Measurements from ENCODE around the gene TMC1.
A peak's percentile ranks its signal among the peaks of the same experiment; 100 is the strongest.

Gene TMC1

GRCh38 chr9:72597181-72597517 is 75.7 kb downstream of the TMC1 start:
- ATAC-seq: peak; percentile 54; the same call in 2 of the 3 replicates

DNA sequence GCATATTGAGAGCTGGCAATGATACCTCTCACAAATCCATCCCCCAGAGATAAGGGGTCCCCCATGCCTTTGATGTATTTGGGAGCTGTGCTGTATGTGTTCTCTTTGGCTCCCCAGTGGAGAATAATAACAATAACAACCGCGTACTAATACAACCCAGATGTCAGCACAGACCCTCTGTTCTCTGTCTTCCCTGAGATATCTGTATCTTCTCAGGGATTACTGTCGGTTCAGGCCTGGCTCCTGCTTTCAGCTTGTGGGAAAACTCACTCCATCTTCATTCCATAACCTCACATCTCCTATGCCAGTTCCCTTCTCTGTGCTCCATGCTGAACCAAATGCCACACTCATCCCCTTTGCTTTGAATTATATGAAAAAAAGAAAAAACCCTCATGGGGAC is 76.2 kb downstream of the TMC1 start:
- no peak; the same call in 2 of the 3 replicates for ATAC-seq
- no peak for TF ChIP-seq ESRRG (CRISPR knock-in tag; IDR thresholded peaks at IDR 0.05)
- TF ChIP-seq TCF4 (CRISPR knock-in tag; IDR thresholded peaks at IDR 0.05; ENCODE audit: borderline replicate concordance): no peak
- no peak for TF ChIP-seq ZNF70 (CRISPR knock-in tag; IDR thresholded peaks at IDR 0.05)
- TF ChIP-seq POU6F1 (CRISPR knock-in tag; IDR thresholded peaks at IDR 0.05; ENCODE audit: borderline replicate concordance, low read depth): no peak
- no peak for TF ChIP-seq BACH2 (CRISPR knock-in tag; IDR thresholded peaks at IDR 0.05; ENCODE audit: borderline replicate concordance)
- no peak for TF ChIP-seq ZNF565 (CRISPR knock-in tag; conservative IDR thresholded peaks at IDR 0.05; ENCODE audit: low read depth)
- no peak for TF ChIP-seq ZNF8 (CRISPR knock-in tag; IDR thresholded peaks at IDR 0.05)
- TF ChIP-seq CSRNP3 (CRISPR knock-in tag; IDR thresholded peaks at IDR 0.05): no peak
- no peak for TF ChIP-seq CSDC2 (CRISPR knock-in tag; IDR thresholded peaks at IDR 0.05)
- no peak for TF ChIP-seq OSR1 (CRISPR knock-in tag; IDR thresholded peaks at IDR 0.05)
- no peak for TF ChIP-seq ZFP30 (CRISPR knock-in tag; IDR thresholded peaks at IDR 0.05)
- no peak for TF ChIP-seq PATZ1 (CRISPR knock-in tag; IDR thresholded peaks at IDR 0.05; ENCODE audit: borderline replicate concordance)
- no peak for TF ChIP-seq ARNTL (CRISPR knock-in tag; IDR thresholded peaks at IDR 0.05; ENCODE audit: borderline replicate concordance, low read depth)
- no peak for TF ChIP-seq TOX (CRISPR knock-in tag; IDR thresholded peaks at IDR 0.05; ENCODE audit: borderline replicate concordance)
- TF ChIP-seq ISL1 (CRISPR knock-in tag; IDR thresholded peaks at IDR 0.05): no peak

More at GRCh38 chr9:72597181-72597517, 75.7 kb downstream of the TMC1 start:
- TF ChIP-seq, protein P1, sequence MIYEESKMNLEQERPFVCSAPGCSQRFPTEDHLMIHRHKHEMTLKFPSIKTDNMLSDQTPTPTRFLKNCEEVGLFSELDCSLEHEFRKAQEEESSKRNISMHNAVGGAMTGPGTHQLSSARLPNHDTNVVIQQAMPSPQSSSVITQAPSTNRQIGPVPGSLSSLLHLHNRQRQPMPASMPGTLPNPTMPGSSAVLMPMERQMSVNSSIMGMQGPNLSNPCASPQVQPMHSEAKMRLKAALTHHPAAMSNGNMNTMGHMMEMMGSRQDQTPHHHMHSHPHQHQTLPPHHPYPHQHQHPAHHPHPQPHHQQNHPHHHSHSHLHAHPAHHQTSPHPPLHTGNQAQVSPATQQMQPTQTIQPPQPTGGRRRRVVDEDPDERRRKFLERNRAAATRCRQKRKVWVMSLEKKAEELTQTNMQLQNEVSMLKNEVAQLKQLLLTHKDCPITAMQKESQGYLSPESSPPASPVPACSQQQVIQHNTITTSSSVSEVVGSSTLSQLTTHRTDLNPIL (CRISPR knock-in tag; IDR thresholded peaks at IDR 0.05; ENCODE audit: low read depth): no peak
- TF ChIP-seq, protein P2, sequence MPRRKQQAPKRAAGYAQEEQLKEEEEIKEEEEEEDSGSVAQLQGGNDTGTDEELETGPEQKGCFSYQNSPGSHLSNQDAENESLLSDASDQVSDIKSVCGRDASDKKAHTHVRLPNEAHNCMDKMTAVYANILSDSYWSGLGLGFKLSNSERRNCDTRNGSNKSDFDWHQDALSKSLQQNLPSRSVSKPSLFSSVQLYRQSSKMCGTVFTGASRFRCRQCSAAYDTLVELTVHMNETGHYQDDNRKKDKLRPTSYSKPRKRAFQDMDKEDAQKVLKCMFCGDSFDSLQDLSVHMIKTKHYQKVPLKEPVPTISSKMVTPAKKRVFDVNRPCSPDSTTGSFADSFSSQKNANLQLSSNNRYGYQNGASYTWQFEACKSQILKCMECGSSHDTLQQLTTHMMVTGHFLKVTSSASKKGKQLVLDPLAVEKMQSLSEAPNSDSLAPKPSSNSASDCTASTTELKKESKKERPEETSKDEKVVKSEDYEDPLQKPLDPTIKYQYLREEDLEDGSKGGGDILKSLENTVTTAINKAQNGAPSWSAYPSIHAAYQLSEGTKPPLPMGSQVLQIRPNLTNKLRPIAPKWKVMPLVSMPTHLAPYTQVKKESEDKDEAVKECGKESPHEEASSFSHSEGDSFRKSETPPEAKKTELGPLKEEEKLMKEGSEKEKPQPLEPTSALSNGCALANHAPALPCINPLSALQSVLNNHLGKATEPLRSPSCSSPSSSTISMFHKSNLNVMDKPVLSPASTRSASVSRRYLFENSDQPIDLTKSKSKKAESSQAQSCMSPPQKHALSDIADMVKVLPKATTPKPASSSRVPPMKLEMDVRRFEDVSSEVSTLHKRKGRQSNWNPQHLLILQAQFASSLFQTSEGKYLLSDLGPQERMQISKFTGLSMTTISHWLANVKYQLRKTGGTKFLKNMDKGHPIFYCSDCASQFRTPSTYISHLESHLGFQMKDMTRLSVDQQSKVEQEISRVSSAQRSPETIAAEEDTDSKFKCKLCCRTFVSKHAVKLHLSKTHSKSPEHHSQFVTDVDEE (CRISPR knock-in tag; IDR thresholded peaks at IDR 0.05): no peak
- TF ChIP-seq TOX (CRISPR knock-in tag; IDR thresholded peaks at IDR 0.05; ENCODE audit: borderline replicate concordance) (no peak), ZC3H10 (CRISPR knock-in tag; IDR thresholded peaks at IDR 0.05) (no peak), ISL1 (CRISPR knock-in tag; IDR thresholded peaks at IDR 0.05) (no peak), OSR1 (CRISPR knock-in tag; IDR thresholded peaks at IDR 0.05) (no peak), TCF4 (CRISPR knock-in tag; IDR thresholded peaks at IDR 0.05; ENCODE audit: borderline replicate concordance) (no peak), ARNTL (CRISPR knock-in tag; IDR thresholded peaks at IDR 0.05; ENCODE audit: borderline replicate concordance, low read depth) (no peak), PPARA (CRISPR knock-in tag; IDR thresholded peaks at IDR 0.05; ENCODE audit: borderline replicate concordance) (no peak), POU6F1 (CRISPR knock-in tag; IDR thresholded peaks at IDR 0.05; ENCODE audit: borderline replicate concordance, low read depth) (no peak), ZNF565 (CRISPR knock-in tag; conservative IDR thresholded peaks at IDR 0.05; ENCODE audit: low read depth) (no peak), BACH2 (CRISPR knock-in tag; IDR thresholded peaks at IDR 0.05; ENCODE audit: borderline replicate concordance) (no peak), ZFP30 (CRISPR knock-in tag; IDR thresholded peaks at IDR 0.05) (no peak), CSDC2 (CRISPR knock-in tag; IDR thresholded peaks at IDR 0.05) (no peak), SNAI2 (CRISPR knock-in tag; IDR thresholded peaks at IDR 0.05) (no peak), PATZ1 (CRISPR knock-in tag; IDR thresholded peaks at IDR 0.05; ENCODE audit: borderline replicate concordance) (no peak), ZFP3 (CRISPR knock-in tag; IDR thresholded peaks at IDR 0.05) (no peak)

Data from SK-N-SH treated with all-trans-retinoic acid at 6 μM for 48 hours (cell line).